NT2/D1 (cell line): ENCODE results near the gene CDYL2.

Experiments
- YY1 ChIP-seq: IDR thresholded peaks from 2 replicates; pipeline ENCODE4 v1.6.1; 2011; ENCODE audit not compliant: insufficient read length, insufficient read depth
- ZNF274 ChIP-seq: IDR thresholded peaks from 2 replicates; pipeline ENCODE4 v1.6.1; 2011; ENCODE audit warnings: mild to moderate bottlenecking, low read depth, low read length

GRCh38 chr16:80851831-80852230, 47.4 kb upstream of the CDYL2 start:
- TF ChIP-seq ZNF274 (no peak), YY1 (no peak)
